GM18907 (cell line): ENCODE measurements around the gene EEF1E1.

ENCODE experiments used
- ATAC-seq: cut with Tn5 transposase; IDR thresholded peaks from one replicate; pipeline ENCODE4 v1.9.1; 2021; ENCODE audit warnings: mild to moderate bottlenecking, moderate library complexity; ENCODE audit not compliant: unreplicated experiment

EEF1E1 gene

DNA sequence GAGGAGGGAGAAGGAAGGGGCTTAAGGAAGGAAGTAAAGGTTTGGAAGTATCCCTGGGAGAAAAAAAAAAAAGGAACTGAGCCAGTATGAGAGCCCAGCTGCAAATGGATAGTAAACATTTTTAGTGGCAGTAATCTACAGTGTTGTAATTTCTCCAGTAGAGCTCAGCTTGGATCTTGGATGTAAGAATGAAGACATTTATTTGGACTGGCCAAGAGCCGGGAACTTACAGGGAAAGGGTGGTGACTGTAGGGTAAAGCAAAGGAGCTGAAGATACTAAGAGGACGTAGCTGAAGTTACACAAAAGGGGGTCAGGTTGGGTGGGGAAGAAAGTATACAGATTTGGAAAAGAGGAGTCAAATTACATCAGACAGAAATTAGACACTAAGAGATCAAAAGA is 13.5 kb downstream of the EEF1E1 start:
- ATAC-seq: no peak

DNA sequence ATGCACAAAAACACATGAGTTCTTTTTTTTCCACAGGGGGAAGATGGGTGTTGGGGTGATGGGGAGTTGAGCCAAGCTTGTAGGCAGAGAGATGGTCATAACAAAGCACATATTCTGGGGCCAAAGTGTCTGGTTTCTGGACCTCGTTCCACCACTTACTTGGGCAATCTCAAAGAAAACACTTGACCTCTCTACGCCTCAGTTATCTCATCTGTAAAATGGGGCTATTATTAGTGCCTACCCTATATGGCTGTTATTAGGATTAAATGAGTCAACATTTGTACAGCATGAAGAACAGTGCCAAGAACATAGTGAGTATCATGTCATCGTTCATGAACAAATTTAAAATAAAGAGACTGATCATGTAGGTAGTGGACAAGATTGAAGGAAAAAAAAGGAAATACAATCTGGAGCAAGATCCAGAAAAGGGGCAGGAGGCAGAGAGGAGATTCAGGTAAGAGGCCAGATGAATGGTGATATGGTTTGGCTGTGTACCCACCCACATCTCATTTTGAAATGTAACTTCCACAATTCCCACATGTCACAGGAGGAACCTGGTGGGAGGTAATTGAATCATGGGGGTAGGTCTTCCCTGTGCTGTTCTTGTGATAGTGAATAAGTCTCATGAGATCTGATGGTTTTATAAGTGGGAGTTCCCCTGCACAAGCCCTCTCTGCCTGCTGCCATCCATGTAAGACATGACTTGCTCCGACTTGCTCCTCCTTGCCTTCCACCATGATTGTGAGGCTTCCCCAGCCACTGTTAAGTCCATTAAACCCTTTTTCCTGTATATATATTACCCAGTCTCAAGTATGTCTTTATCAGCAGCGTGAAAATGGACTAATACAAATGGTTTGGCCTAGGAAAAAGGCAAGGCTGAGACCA is 14.2 kb downstream of the EEF1E1 start:
- ATAC-seq: no peak

DNA sequence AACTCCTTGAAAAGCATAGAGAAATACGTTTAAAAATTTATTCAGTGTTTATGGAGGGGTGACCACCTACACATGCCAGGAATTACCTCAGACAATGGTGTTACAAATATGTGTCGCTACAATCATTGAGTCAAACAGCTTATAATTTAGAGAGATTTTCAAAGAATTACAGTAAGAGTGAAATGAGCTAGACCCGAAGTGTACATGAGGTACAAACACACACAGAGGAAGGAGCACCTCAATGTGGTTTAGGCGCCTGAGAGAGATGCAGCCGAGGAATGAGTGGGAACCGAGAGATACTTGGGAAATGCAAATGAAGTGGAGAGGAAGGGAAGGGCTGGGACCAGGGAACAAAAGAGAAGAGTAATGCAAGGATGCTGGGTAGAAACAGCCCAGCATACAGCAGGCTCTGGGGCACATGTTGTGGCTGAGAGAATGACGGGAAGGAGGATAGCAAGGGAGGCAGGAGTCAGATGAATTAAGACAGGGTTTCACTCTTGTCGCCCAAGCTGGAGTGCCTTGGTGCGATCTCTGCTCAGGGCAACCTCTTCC is 15.5 kb downstream of the EEF1E1 start:
- no peak for ATAC-seq

GRCh38 chr6:8085053-8085511 is 17.3 kb downstream of the EEF1E1 start:
- ATAC-seq: no peak

- no peak for ATAC-seq
Measured at GRCh38 chr6:8084586-8084985, 17.8 kb downstream of the EEF1E1 start.

DNA sequence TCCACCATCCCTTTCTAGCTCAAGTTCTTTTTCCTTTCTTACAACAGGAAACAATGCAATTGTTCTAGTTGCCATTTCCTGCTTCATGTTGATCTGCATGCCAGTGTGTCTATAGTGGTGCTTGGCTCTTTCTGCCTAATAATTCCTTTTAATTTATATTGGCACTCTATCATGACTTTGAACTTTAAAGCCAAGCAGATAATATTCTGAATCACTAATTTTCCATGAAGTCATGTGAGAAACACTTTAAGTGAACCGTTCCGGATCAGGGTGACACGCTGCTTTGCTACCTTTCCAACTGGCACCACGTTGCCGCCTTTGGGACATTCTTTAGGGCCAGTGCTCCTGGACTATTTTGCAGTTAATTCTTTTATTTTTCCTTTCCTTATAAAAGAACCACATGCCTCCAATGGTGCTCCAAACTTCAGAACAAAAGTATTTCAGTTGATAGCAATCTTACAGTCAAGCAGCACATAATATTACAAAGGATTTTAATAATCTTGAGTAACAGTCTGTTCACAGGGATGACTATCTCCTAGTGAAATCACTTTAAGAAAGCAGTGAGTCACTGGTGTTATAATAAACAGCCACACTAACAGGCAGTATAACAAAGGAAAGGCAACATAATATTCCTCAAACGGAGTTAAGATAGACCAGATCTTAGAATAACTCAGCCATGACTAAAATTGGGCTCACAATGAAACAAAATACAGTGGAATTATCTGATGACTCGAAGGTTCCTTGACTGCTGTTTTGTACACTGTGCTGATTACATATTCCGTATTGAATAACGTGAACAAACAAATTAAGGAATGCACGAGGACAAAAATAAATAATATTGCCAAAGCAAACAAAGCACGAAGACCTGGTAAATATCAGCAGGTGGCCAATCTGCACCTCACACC is 19.1 kb downstream of the EEF1E1 start:
- ATAC-seq: no peak

DNA sequence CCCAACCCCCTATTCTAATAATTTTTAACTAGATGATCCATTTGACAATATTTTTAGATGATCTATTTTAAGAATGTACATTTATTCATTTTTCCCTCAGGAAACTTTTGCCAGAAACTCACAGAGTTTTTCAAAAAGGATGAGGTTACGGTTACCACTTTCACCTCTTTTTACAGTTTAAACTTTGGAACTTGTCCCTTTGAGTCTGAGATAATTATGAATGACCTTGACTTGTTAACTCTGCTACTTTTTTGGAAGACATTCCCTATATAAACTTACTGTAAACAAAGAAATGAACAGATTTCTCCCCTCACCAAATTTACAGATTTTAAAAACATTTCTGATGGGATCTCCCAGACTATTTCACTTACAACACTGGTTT is 19.8 kb downstream of the EEF1E1 start:
- no peak for ATAC-seq

DNA sequence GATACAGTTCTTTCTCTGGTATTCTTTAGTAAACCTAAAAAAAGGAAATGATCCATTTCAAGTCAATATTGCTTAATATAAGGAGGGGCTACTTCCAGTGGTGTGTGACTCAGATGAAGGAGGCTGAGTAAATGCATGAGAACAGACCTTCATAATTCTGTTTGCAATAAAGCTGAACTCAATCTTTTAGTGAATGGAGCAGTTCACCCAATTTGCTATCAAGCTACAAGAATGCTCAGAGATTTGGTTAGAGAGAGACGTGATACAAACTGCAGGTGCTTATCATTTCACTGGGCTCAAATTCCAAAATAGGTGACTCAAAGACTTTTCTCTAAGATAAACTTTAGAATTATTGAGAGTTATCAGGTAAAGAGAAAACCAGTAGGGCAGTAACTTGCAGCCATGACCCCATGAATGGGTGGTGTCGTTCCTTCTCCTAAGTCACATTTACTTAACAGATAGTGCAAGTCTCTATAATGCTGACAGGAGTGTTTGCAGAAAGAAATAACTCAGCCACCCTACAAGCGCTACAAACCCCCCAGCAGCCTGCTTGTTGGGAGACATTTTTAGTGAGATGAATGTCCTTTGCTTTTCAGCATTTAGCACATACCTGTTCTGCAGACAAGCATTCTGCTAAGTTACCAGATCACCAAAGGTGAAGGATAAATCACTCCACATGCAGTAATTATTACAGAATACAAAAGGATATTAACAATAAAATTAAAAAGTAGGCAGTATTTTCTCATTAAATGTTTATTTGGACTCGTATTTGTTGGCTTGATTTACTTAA is 21.8 kb downstream of the EEF1E1 start:
- no peak for ATAC-seq

DNA sequence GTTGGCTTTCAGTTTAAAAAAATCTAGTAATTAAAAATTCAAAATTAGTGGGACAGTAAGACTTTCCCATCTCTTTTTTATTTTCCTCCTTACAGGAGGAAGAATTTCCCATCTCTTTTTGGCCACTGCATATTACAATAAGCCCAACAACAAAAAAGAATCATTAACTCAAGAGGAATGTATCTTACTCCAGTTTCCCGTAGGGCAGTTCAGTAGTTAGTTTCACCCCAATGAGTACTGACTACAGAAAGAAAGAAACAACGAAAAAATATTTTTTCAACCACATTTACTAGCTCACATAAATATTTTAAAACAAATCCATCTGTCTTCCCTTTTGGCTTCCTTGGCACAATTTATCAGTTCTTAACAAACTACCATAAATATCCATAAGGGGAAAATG is 23.2 kb downstream of the EEF1E1 start:
- ATAC-seq: no peak

DNA sequence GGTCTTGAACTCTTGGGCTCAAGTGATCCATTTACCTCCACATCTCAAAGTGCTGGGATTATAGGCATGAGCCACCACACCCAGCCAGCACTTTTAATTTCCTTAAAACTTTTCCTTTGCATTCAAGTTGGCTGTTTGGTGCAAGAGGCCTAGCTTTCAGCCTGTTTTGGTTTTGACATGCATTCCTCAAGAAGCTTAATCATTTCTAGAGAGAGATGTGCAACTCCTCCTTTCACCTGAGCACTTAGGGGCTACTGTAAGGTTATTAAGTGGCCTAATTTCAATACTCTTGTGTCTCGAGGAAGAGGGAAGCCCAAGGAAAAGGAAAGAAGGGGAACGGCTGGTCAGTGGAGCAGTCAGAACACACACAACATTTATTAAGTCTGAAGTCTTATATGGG is 24.4 kb downstream of the EEF1E1 start:
- no peak for ATAC-seq

DNA sequence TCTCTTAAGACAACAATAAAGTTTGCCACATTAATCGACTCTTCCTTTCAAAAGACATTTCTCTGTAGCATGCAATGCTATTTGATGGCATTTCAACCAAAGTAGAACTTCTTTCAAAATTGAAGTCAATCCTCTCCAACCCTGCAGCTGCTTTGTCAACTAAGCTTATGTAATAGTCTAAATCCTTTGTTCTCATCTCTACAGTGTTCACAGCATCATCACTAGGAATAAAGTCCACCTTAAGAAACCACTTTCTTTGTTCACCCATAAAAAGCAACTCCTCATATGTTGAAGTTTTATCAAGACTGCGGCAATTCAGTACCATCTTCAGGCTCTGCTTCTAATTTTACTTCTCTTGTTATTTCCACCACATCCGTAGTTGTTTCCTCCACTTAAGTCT is 26.6 kb downstream of the EEF1E1 start:
- no peak for ATAC-seq

DNA sequence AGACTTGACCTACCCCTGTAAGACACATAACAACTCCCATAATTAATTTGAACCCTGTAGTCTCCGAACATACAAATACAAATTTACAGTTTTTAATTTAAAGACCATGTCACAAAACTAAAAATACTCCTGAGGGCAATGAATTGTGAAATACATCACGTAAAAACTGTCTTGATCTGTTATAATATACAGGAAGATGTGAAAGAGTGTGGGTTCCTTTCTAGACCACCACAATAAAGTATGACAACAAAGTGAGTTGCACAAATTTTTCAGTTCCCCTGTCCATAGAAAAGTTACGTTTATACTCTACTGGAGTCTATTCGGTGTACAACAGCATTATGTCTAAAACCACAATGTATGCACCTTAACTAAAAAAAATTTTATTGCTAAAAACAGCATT is 27.2 kb downstream of the EEF1E1 start:
- ATAC-seq: no peak

DNA sequence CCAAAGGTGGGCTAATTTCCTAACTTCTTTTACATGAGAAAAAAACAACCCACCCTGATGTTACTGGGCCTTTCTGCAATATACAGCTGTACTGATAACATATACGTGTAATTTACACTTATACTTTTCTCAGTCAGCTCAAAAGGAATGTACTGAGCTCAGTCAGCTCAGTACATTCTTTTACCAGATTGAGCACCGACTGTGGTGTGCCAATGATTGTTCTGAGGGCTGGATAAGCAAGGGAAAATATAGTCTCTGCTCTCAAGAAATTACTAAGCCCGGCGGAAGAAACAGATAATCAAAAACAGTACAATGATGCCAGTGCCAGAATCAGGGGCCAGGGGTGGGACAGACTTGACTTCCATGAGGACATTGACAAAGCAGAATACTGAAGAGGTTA is 28.1 kb downstream of the EEF1E1 start:
- no peak for ATAC-seq

GRCh38 chr6:8073758-8074157 is 28.6 kb downstream of the EEF1E1 start:
- ATAC-seq: no peak

DNA sequence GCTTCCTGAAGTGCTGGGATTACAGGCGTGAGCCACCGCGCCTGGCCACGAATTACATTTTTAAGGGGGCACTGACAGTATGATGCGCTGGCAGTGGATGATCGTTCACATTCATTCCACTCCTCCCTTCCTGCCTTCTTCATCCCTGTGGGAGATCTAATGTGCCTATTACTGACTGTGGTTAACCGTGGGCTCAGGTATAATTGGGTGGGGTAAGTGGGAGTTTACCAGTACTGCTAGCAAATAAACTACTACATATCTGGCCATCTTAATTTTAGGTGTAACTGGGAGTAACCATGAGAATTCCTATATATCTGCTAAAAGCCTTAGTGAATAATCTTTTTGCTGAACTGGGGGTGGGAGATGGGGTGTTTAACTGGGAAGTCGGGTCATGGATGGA is 31.6 kb downstream of the EEF1E1 start:
- no peak for ATAC-seq

- no peak for ATAC-seq
Measured at GRCh38 chr6:8069631-8070284, 32.6 kb downstream of the EEF1E1 start.

- ATAC-seq: no peak
Measured at GRCh38 chr6:8069151-8069550, 33.2 kb downstream of the EEF1E1 start.

DNA sequence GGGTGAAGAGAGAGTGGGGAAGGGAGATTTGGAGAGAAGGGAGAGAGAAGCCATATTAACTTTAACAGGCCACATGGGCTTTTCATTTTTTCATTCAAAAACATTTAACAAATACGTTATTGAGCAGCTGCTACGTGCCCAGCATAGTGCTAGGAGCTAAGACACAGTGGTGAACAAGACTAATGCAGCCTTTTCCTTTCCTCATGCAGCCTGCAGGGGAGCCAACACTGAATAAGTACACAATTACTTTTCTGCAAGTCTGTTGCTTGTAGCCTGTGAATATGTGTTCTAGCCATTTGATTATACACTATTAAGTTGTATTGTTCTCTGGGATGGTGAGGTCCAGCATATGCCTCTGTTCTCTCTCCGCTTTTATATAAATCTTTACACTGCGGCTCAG is 36.2 kb downstream of the EEF1E1 start:
- no peak for ATAC-seq

GRCh38 chr6:8065519-8065911 is 36.8 kb downstream of the EEF1E1 start:
- peak; percentile 32 for ATAC-seq
